Activated CD4-positive, alpha-beta T cell treated with anti-CD3 and anti-CD28 coated beads for 24 hours (primary cell): ENCODE data around the gene PPT1.
"Not testable (repeated sequence)": the region's sequence is repeated elsewhere in the genome, so short reads cannot be mapped to it uniquely, and the experiment has no call there.

ENCODE experiments used
- DNase-seq, 2 donors: peaks; one replicate each; pipeline ENCODE4 v3.0.0-alpha.2; 2020; ENCODE audit warnings: low read depth in 2 of 2

Gene PPT1

GRCh38 chr1:40057310-40058030 is 39.6 kb downstream of the PPT1 start:
- no peak for DNase-seq

- DNase-seq, result no peak
These were observed 40.3 kb downstream of the PPT1 start for GRCh38 chr1:40056519-40057309.

GRCh38 chr1:40053138-40053887 is 43.7 kb downstream of the PPT1 start:
- no peak for DNase-seq

GRCh38 chr1:40050863-40051262 is 46.2 kb downstream of the PPT1 start:
- DNase-seq, result no peak

GRCh38 chr1:40049725-40050124 is 47.3 kb downstream of the PPT1 start:
- no peak for DNase-seq

GRCh38 chr1:40047769-40048168 is 49.3 kb downstream of the PPT1 start:
- DNase-seq, result no peak

- no peak for DNase-seq
These were observed 49.8 kb downstream of the PPT1 start for GRCh38 chr1:40047276-40047675.

GRCh38 chr1:40045766-40046165 is 51.3 kb downstream of the PPT1 start:
- no peak for DNase-seq

- DNase-seq, result no peak
These were observed 51.9 kb downstream of the PPT1 start for GRCh38 chr1:40045182-40045581.

GRCh38 chr1:40044110-40044509 is 52.9 kb downstream of the PPT1 start:
- no peak for DNase-seq

- DNase-seq, result no peak
These were observed 54.7 kb downstream of the PPT1 start for GRCh38 chr1:40042341-40042740.

GRCh38 chr1:40041466-40041838 is 55.6 kb downstream of the PPT1 start:
- no peak for DNase-seq

- peak; percentile 99 for DNase-seq
These were observed 56.3 kb downstream of the PPT1 start, which contains the start of gene CAP1 for GRCh38 chr1:40040511-40041465. Gene CAP1 (plus strand): TSS chr1:40040729. CDS start chr1:40059347, 18,618 bp downstream.

GRCh38 chr1:40039757-40040510 is 57.1 kb downstream of the PPT1 start:
- DNase-seq, result peak; percentile 52 to 68

- no peak for DNase-seq
These were observed 57.8 kb downstream of the PPT1 start for GRCh38 chr1:40039245-40039756.

GRCh38 chr1:40038697-40039096 is 58.4 kb downstream of the PPT1 start:
- DNase-seq, result no peak

- not testable (repeated sequence) for DNase-seq
These were observed 59.8 kb downstream of the PPT1 start for GRCh38 chr1:40037254-40037653.

- no peak for DNase-seq
These were observed 60.5 kb downstream of the PPT1 start for GRCh38 chr1:40036574-40036973.

- no peak for DNase-seq
These were observed 62.2 kb downstream of the PPT1 start for GRCh38 chr1:40034869-40035268.

- no peak for DNase-seq
These were observed 64.7 kb downstream of the PPT1 start for GRCh38 chr1:40032240-40032891.
